ENCODE data around the gene IQCF5.

- TF ChIP-seq CTCF (conservative IDR thresholded peaks at IDR 0.05 in 1 of 2, IDR thresholded peaks at IDR 0.05 in 1 of 2; ENCODE audit: extremely low read depth in 1 of 2, insufficient read depth in 1 of 2, low read depth in 1 of 2, low read length in 2 of 2) (no peak), EZH2 (IDR thresholded peaks at IDR 0.05; ENCODE audit: borderline replicate concordance, low read length) (no peak)
Measured at GRCh38 chr3:51891242-51892039, 16.0 kb upstream of the IQCF5 start.

All from mammary epithelial cell (primary cell).